ENCODE results near the gene MARCHF10.

MARCHF10 gene

GRCh38 chr17:62665599-62665998, 142.5 kb downstream of the MARCHF10 start:
- no peak for DNase-seq (ENCODE audit: low read depth in 2 of 3, low spot score in 2 of 3)

GRCh38 chr17:62664336-62665120, 143.6 kb downstream of the MARCHF10 start:
- DNase-seq (ENCODE audit: low read depth in 2 of 3, low spot score in 2 of 3) = no peak

GRCh38 chr17:62663304-62663703, 144.8 kb downstream of the MARCHF10 start:
- DNase-seq (ENCODE audit: low read depth in 2 of 3, low spot score in 2 of 3) = no peak

- DNase-seq (ENCODE audit: low read depth in 2 of 3, low spot score in 2 of 3) = no peak
These were observed 145.3 kb downstream of the MARCHF10 start for GRCh38 chr17:62662855-62663254.

GRCh38 chr17:62661337-62661736, 146.8 kb downstream of the MARCHF10 start:
- no peak for DNase-seq (ENCODE audit: low read depth in 2 of 3, low spot score in 2 of 3)

- DNase-seq (ENCODE audit: low read depth in 2 of 3, low spot score in 2 of 3) = no peak
These were observed 147.4 kb downstream of the MARCHF10 start for GRCh38 chr17:62660629-62661118.

- DNase-seq (ENCODE audit: low read depth in 2 of 3, low spot score in 2 of 3) = no peak
These were observed 149.8 kb downstream of the MARCHF10 start for GRCh38 chr17:62658136-62658920.

GRCh38 chr17:62657690-62658089, 150.4 kb downstream of the MARCHF10 start:
- DNase-seq (ENCODE audit: low read depth in 2 of 3, low spot score in 2 of 3) = no peak

GRCh38 chr17:62657145-62657665, 150.9 kb downstream of the MARCHF10 start:
- DNase-seq (ENCODE audit: low read depth in 2 of 3, low spot score in 2 of 3) = no peak

- no peak for DNase-seq (ENCODE audit: low read depth in 2 of 3, low spot score in 2 of 3)
These were observed 151.7 kb downstream of the MARCHF10 start for GRCh38 chr17:62656446-62656845.

GRCh38 chr17:62655656-62656055, 152.5 kb downstream of the MARCHF10 start:
- DNase-seq (ENCODE audit: low read depth in 2 of 3, low spot score in 2 of 3) = no peak

- no peak for DNase-seq (ENCODE audit: low read depth in 2 of 3, low spot score in 2 of 3)
These were observed 154.0 kb downstream of the MARCHF10 start for GRCh38 chr17:62653826-62654761.

GRCh38 chr17:62653002-62653825, 154.9 kb downstream of the MARCHF10 start:
- peak; percentile 75 to 90 (median 87) for DNase-seq (ENCODE audit: low read depth in 2 of 3, low spot score in 2 of 3)

GRCh38 chr17:62652251-62653001, 155.7 kb downstream of the MARCHF10 start:
- peak in 2 of 3 experiments; percentile 19 to 23 for DNase-seq (ENCODE audit: low read depth in 2 of 3, low spot score in 2 of 3)
